COLO668 (cell line): ENCODE results near the gene ERN1.

ENCODE experiments used
- DNase-seq: peaks from one replicate; lab custom pipeline; 2025; ENCODE audit not compliant: unreplicated experiment; lab: John Stamatoyannopoulos, UW

ERN1 gene

GRCh38 chr17:64111831-64112230 is 18.1 kb downstream of the ERN1 start:
- no peak for DNase-seq

GRCh38 chr17:64110379-64111152 is 19.4 kb downstream of the ERN1 start:
- no peak for DNase-seq

GRCh38 chr17:64109400-64109799 is 20.5 kb downstream of the ERN1 start:
- no peak for DNase-seq

- peak; percentile 7 for DNase-seq
Measured at GRCh38 chr17:64107500-64108236, 22.3 kb downstream of the ERN1 start.

GRCh38 chr17:64106918-64107317 is 23.0 kb downstream of the ERN1 start:
- DNase-seq: no peak

- no peak for DNase-seq
Measured at GRCh38 chr17:64103391-64104364, 26.3 kb downstream of the ERN1 start.

GRCh38 chr17:64102627-64103390 is 27.1 kb downstream of the ERN1 start:
- DNase-seq: no peak

- no peak for DNase-seq
Measured at GRCh38 chr17:64099543-64099942, 30.4 kb downstream of the ERN1 start.

GRCh38 chr17:64097196-64097936 is 32.6 kb downstream of the ERN1 start:
- no peak for DNase-seq

GRCh38 chr17:64096037-64096436 is 33.9 kb downstream of the ERN1 start:
- no peak for DNase-seq

GRCh38 chr17:64095144-64095882 is 34.6 kb downstream of the ERN1 start:
- peak; percentile 64 for DNase-seq

GRCh38 chr17:64094412-64094811 is 35.5 kb downstream of the ERN1 start:
- DNase-seq: no peak

- no peak for DNase-seq
Measured at GRCh38 chr17:64092952-64093451, 36.9 kb downstream of the ERN1 start.

GRCh38 chr17:64092113-64092512 is 37.8 kb downstream of the ERN1 start:
- no peak for DNase-seq

- DNase-seq: no peak
Measured at GRCh38 chr17:64091571-64091970, 38.4 kb downstream of the ERN1 start.

- no peak for DNase-seq
Measured at GRCh38 chr17:64091116-64091515, 38.8 kb downstream of the ERN1 start.

- DNase-seq: no peak
Measured at GRCh38 chr17:64090144-64090543, 39.8 kb downstream of the ERN1 start.

GRCh38 chr17:64087252-64088005 is 42.5 kb downstream of the ERN1 start:
- DNase-seq: no peak
